Fibroblast of pulmonary artery (primary cell): ENCODE data around the gene MYO5B.

ENCODE experiments used
- DNase-seq: peaks from one replicate; pipeline ENCODE4 v3.0.0-alpha.2; 2010; ENCODE audit warnings: low read depth
- H3K4me3 ChIP-seq: replicated peaks from 2 replicates; pipeline ENCODE4 v1.5.1; 2011; ENCODE audit warnings: low read depth, mild to moderate bottlenecking, control low read depth, low read length, moderate library complexity
- CTCF ChIP-seq: IDR thresholded peaks from 2 replicates; pipeline ENCODE4 v1.5.1; 2011; ENCODE audit warnings: mild to moderate bottlenecking, control low read depth, low read length, inconsistent platforms; ENCODE audit errors: missing control alignments

MYO5B gene

DNA sequence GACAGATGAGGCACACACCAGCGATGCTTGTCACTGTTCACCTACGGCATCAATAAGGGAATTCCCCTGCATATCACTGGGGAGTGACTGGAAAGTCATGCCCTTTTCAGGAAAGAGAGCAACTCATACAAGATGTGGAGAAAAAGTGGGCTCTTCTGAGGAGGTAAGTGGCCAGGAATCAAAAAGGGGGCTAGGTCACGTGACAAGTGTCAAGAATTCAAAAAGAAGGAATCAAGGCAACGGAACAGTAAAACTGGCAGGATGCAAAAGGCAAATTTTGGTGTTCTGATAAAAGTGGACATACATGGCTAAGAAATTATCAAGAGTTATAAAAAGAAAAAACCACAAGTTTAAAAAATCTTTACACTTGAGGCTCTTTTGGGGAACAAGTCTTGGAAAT lies 190.9 kb downstream of the MYO5B start:
- no peak overlapping the region for H3K4me3 ChIP-seq
- DNase-seq: no peak
- TF ChIP-seq CTCF: no peak

DNA sequence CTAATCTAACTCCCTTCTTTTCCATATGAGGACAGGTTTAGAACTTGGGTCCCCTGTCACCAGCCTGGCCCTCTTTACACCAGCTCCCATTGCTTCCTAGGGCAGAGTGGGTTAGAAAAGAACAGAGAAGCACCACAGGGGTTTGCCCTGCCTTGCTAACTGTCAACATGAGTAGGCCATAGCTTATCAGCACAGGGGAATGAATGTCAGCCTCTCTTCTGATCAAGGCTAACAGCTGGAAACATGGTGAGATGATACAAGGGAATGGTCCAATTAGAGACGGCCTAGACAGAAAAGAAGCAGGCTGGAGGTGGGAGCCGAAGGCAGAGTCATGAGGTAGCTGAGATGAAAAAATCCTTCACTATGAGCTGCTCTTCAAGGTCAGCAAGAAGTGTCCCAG lies 192.2 kb downstream of the MYO5B start:
- H3K4me3 ChIP-seq: no peak overlapping the region
- TF ChIP-seq CTCF: no peak
- DNase-seq: no peak

DNA sequence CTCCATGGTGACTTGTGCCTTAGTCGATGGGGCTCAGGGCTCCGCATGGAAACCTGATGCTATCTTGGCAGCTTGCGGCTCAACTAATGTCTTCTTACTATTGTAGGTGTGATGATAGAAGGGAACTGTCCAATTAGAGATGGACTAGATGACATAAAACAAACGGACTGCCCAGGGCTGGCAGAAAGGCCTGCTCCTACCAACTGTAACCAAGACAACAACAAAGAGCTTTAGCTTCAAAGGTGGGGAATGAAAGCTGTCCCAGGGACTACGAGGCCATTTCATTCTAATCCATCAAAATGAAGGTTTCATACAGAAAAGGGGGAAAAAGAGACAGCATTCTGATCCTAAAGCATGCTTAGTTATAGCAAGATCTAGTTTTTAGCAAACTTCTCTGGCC lies 194.7 kb downstream of the MYO5B start:
- H3K4me3 ChIP-seq: no peak overlapping the region
- no peak for TF ChIP-seq CTCF

DNA sequence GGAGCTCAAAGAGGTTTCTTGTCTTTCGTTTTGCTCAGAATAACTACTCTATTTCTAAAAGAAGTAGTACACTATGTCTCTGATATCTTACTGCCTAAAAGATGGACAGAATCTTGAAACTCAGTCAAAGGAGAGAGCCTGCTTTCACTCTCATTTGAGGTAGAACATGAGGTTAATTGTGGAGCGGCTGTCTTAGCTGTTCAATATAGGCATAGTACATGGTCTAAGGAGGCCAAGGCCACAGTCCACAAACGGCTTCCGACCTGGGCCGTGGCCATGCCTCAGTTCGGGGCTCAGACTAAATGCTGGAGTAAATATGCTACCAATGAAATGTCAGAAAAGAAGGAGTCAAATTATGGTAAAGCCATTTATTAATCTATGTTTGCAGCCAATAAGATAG lies 195.8 kb downstream of the MYO5B start:
- no peak for DNase-seq

More for the DNA sequence above, 194.7 kb downstream of the MYO5B start:
- DNase-seq: no peak

DNA sequence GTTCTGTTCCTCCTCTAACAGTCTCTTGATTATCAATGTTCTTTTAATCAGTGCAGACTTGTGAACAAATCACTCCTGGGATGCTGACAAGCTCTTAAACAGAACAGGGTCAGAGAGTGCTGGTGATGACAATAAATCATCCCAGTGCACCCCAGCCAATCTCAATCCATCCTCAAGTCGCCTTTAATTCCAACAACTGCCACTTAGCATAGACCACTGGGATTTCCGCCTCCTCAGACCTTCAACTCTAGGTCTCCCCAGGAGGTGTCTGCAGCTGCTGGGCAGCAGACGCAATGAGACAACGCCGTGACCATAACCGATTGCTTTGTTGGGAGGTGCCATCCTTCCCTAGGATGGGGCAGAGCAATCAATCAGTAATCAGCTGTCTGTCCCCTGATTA lies 197.4 kb downstream of the MYO5B start:
- no peak for TF ChIP-seq CTCF
- DNase-seq: no peak
- H3K4me3 ChIP-seq: no peak overlapping the region

More for the DNA sequence above, 195.8 kb downstream of the MYO5B start:
- TF ChIP-seq CTCF: no peak
- H3K4me3 ChIP-seq: no peak overlapping the region

GRCh38 chr18:49994410-49994809 lies 200.5 kb downstream of the MYO5B start:
- no peak for TF ChIP-seq CTCF
- no peak for DNase-seq
- H3K4me3 ChIP-seq: no peak overlapping the region

GRCh38 chr18:49993299-49993698 lies 201.6 kb downstream of the MYO5B start:
- TF ChIP-seq CTCF: no peak
- DNase-seq: no peak
- H3K4me3 ChIP-seq: no peak overlapping the region
